Measurements from ENCODE around the gene RAC3. TPM values are rescaled to one million over a fixed set of nuclear protein-coding genes. Genes with fewer than 3 reads are reported as not detected.

The RAC3 gene
- total RNA-seq, 1 donor from 2014 or later, result 8.7 TPM

DNA sequence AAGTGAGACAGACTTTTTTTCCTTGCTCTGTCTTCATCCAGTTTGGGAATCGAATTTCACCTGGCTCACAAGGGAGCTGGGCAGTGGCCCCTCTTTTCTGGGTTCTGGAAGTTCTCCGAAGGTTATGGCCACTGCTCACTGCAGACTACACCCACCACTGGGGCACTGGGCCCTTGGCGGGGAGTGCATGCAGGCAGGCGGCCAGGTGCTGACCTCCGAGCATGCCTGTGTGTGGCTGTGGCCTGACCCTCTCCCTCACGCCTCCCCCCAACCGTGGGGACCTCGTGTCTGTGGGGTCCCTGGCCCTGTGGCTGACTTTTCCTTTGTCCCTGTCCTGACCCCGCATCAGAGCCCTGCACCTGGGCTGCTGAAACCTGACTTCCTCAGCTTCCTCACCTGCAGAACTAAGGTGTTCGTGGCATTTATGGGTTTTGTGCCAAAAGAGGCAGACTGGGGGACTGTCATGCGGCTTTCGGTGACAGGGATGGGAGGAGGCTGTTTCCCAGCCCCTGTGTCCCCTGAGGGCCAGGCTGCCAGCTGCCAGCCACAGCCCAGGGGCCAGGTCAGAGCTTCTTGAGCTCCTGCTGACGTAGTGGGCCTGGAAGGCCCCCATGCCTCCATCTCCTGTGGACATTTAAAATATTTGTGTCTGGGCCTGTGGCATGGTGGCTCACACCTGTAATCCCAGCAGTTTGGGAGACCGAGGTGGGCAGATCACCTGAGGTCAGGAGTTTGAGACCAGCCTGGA, 32.6 kb upstream of the RAC3 start:
- ATAC-seq (no peak), DNase-seq (ENCODE audit: low spot score) (no peak)

DNA sequence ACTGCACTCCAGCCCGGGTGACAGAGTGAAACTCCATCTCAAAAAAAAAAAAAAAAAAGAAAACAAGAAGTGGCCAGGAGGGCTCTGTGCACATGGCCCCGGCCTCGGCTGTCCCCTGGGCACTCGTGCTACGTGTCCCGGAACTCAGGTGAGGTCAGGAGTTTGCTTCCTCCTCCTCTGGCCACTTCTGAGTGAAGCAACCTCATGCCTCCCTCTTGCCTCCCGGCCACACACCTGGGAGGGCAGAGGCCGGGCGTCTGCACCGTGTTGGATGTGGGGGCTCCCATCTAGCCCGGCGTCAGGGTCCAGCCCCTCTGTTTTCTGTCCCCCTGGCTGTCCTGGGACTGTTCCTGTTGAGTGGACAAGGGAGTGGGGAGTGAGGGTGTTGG, 31.9 kb upstream of the RAC3 start:
- peak; percentile 47 for ATAC-seq
- DNase-seq (ENCODE audit: low spot score), result no peak

DNA sequence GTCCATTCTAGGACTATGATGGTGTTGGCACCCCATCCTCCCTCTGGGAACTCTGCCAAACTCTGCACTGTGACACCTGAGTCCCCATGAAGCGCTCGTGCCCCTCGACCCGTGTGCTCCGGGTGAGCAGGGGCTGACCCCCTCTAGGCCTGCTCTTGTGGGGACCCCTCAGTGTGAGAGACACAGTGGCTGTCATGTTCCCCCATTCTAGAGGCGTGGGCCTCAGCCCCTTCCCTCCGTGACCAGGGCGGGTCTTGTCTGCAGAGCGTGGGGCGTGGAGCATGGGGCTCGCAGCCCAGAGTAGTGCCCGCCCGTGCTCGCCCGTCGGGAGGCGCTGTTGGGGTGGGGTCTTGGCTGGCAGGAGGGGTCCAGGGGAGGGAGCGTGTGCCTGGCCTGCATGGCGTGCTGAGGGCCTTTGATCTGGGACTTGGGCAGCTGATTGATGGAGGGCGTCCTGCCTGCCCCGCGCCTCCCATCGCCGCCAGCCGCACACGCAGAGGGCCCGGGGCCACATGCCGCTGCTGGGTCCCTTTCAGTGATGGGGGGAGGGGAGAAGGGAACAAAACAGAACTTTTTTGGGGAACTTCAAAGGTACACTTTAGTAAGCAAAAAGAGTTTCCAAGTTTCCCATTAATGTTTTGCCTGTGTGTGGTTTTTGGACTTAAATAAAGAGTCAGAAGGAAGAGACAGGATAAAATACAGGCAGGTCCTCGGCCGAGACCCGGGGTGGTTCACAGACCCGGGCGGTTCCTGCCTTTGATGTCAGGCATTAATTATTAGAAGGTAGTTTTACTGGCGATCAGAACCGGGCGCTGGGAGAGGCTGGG, 31.3 kb upstream of the RAC3 start:
- DNase-seq (ENCODE audit: low spot score) (no peak), ATAC-seq (peak; percentile 28)

DNA sequence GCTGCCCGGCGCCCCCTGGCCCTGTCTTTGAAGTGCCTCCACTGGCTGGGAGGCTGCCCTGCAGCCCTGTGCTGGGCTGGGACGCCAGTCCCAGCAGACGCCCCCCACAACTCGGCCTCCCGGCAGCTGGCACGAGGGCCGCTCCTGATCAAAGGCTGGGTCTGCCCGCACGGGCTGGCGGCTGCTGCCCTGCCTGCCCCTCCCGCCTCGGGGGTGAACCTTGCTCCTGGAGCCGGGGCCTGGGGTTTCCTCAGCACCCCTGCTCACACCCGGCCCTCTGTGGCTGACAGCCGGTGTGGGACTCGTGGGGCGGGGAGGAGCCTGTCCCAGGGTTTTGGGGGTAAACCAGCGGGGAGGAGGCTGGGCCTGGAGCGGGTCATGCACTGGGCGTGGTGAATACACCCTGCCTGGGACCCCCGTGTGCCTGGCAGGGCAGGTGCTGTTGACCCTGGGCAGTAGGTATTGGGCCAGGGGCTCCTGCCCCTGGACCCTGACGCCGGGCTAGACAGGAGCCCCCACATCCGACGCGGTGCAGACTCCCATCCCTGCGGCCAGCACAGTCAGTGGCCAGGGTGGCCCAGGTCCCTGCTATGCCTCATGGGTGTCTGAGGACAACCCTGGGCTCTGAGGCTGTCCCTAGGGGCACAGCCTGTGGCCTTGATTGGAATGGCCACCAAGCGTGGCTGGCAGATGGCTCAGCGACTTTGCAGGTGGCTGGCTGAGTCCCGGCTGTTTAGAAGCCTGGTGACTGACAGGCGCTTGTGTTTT, 30.5 kb upstream of the RAC3 start:
- ATAC-seq (peak; percentile 70), DNase-seq (ENCODE audit: low spot score) (peak; percentile 71)

DNA sequence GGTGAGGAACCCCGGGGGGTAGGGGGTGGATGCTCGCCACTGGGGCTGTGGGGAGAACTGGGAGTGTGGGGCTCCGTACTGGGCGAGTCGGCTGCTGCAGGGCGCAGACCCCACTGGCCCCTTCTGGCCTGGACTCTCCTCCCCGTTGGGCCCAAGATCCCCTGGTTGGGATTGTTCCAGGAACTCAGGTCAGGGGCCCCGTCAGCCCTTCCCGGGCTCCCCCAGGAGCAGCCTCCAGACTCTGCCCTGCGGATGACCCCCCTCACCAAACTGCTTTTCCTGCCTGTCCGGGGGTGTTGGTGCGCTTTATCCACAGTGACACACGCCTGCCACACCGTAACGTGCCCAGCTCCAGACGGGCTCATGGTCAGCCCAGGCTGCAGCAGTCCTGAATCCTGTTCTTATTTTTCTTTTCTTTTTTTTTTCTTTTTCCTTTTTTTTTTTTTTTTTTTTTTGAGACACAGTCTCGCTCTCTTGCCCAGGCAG, 29.9 kb upstream of the RAC3 start:
- no peak for ATAC-seq

DNA sequence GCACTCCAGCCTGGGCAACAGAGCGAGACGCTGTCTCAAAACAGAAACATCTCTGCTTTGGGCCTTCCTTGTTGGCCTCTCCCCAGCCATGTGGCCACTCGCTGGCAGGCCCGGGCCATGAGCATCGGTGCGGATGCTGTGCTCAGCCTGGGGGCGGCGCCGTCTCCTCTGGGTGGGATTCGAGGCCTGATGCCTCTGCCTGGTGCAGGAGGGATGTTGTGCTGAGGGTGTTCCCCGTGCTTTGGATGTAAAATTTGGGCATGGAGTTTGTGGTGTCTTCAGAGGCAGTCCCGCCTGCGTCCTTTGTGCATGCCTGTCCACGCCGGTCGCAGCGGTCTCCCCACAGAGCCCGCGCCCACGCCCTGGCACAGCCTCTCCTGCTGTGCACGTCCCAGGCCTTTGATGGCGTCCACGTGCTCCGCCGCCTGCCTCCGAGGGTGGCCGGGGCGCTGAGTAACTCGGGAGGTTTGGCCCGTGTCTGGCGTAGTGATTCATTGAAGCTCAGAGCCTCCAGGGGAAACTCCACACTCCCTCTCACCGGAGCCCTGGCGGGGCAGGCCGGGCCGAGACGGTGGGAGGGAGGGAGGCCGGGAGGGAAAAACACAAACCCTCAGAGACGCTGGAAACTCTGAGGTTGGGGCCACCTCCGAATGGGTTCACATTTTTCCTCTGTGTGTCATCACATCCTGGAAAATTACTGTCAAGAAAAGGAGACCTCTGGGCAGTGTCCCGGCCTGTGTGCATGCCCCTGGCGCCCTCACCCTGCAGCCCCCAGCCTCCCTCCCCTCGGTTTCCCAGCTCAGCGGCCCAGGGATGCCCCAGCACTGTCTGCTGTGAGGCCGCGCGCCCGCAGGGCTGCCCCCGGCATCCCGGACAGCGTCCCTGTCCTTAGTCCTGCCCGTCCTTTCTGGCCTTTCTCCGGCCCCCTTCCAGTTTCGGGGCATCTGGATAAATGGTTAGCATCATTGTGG, 27.8 kb upstream of the RAC3 start:
- ATAC-seq, result no peak
- no peak for DNase-seq (ENCODE audit: low spot score)

More for the DNA sequence above, 29.9 kb upstream of the RAC3 start:
- DNase-seq (ENCODE audit: low spot score), result no peak

DNA sequence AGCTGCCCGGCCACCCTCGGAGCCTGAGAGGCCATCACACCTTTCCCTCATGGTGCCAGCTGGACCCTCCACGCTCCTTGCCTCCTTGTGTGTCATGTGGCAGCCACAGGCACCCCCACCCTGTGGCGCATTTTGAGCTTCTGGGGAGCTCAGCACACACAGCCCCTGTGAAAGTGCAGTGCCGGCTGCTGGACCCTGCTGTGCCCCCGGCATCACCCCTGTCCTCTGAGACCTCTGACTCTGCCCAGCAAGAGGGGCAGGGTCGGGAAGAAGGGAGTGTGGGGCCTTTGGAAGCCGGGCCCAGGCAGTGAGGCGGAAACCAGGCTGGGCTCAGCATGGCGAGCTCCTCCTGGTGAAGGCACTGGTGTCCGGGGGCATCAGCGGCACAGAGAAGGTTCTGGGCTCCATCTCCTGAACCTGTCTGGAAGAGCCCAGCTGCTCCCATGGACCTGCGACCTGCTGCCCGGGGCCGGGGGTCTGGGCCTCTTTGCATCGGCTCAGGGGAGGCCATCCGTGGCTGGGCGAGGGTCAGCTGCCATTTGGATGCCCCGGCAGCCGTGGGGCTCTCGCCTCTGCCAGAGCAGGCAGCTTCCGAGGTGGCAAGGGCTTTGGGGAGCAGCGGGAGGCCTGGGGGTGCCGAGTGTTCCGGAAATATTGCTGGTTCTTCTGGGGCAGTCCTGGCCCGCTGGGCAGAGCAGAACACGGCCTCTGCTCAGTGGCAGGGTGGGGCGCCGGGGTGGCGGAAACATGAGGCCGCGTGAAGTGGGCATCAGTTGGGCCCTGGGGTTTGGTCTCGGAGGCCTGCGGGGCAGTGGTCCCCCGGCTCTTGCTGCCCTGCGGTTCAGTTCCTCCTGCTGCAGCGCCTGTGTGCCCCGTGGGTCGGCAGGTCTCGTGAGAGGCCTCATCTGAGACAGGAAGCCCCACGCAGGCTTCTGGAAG, 26.7 kb upstream of the RAC3 start:
- no peak for DNase-seq (ENCODE audit: low spot score)
- no peak for ATAC-seq

DNA sequence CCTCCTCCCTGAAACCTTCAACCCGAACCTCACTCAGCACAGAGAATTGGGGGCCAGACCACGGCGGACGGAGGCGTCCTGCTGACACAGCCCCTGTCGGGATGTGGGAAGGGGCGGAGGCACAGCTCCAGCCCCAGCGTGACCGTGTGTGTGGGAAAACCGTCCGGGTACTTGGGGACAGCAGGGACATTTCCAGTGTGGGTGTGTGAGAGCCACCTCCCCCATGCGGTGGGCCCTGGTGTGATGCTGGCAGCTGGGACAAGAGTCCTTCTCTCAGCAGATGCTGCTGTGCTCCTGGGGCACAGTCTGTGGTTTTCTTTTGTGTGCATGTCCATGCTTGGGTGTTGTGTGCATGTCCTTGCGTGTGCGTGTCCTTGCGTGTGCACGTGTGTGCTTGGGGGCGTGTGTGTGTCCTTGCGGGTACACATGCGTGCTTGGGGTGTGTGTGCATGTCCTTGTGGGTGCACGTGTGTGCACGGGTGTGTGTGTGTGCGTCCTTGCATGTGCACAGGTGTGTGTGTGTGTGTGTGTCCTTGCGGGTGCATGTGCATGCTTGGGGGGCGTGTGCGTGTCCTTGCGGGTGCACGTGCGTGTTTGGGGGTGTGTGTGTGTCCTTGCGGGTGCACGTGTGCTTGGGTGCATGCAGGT, 25.7 kb upstream of the RAC3 start:
- ATAC-seq (no peak), DNase-seq (ENCODE audit: low spot score) (no peak)

DNA sequence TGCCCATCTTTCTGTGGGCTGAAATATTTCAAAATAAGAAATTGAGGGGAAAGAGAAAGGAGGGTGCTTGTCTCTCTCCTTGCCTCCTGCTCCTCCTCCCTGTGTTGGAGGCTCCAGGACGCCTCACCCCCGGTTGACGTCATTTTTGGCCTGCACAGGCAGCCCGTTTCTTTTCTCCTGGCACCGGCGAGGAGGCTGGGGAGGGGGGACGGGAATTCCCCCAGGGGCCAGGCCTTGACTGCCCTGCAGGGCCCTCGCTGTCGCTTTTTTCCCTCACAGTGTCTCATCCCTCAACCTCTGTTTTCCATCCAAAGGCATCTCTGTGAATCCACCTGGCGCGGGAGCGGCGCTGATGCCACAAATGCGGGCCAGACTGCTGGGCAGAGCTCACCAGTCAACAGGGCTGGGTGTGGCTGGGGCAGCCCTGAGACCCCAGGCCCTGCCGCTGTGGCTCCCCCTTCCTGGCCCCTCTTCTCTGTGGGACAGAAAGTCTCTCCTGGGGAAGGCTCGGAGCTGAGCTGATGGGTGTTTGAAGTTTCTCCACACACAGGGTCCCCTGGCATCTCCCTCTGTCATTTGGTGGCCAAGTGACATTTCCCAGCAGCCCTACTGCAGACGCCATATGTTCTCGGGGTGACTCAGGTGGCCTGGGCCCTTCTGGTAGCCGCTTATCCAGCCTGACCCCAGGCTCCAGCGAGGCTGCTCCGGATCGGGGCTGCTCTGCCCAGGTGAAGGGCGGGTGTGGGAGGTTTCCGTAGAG, 24.8 kb upstream of the RAC3 start:
- DNase-seq (ENCODE audit: low spot score) (no peak), ATAC-seq (no peak)

DNA sequence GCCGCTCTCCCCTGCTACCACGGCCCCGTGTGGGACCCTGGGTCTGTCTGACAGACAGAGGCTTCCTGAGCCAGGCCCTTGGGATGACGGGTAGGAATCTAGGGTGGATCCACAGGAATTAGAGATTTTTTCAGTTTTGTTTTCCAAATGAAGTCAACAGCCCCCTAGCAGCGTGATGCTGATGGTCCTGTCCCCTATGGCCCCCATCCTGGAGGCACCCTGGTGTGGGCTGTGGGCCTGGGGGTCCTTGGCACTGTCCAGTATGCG, 24.3 kb upstream of the RAC3 start:
- DNase-seq (ENCODE audit: low spot score), result no peak
- ATAC-seq, result no peak

DNA sequence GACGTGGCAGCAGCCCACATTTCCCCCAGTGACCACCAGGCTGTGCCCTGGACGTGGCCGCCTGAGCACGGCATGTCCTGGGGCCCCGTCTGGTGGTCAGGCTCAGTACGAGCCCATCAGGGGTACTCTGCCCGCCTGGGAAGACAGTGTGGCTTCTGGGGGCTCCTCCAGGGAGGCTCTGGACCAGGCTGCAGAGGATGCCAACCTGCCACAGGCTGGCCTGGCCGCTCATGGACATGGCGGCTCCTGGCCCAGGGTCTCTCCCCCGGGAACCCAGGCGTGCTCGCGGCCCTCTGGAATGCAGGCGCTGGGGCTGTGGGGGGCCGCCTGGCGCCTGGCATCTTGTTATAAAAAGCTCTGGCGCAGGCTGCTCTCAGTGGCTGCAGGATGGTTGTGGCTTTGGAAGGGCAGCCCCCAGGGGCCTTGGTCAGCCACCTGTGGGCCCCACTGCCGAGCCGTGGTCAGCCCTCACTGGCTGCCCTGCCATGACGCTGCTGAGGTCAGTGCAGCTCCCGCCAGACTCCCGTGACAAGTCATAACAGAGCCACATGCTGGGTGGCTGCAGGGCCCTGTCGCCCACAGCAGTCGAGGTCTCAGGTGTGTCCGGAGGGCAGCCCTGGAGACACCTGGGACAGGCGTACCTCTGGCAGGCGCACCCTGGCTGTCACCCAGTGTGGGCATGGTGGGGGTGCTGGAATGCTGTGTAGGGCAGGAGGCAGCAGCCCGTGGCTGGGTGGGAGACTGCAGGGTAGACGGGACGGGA, 23.8 kb upstream of the RAC3 start:
- no peak for ATAC-seq
- DNase-seq (ENCODE audit: low spot score), result no peak

DNA sequence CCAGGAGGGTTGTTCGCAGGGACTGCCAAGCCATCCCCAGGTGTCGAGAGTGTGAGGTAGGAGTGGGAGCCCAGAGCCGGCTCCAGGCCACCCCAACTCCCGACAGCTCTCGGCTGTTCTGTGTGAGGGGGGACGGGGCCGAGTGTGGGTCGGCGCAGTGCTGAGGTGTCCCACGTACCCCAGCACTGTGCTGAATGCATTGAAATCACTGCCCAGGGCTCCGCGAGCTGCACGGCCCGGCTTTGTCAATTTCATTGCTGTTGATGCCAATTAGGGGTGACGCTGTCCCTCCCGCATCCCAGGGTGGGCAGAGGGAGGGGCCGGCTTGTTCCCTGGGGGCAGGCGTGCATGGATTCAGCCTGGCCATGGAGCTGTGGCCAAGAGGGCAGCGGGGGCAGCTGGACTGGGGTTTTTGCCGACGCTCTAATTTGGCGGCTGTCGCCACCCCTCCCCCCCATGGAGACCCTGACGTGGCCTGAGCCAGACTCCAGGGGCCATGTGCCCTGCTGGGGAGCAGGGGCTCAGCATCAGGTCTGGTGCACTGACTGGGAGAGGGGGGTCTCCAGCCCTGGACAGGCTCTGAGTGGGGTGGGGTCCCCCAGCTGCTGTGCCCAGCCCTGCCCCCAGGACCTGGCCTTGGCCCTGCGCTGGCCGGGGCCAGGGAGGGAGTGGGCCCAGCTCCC, 23.1 kb upstream of the RAC3 start:
- ATAC-seq (no peak), DNase-seq (ENCODE audit: low spot score) (no peak)

DNA sequence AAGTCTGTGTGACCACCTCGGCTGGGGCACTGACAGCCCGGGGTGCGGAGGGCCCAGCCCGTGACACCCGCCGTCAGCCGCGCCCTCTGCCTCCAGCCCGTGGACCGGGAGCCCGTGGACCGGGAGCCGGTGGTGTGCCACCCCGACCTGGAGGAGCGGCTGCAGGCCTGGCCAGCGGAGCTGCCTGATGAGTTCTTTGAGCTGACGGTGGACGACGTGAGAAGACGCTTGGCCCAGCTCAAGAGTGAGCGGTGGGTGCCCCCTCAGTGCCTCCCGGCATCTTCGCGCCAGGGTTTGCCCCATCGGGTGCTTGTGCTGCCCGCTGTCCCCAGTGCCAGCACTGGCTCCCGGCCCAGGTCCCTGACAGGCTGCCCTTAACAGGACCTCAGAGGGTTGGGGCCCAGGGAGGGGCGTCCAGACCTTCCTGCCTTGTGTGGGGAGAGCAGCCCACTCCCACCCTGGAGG, 22.5 kb upstream of the RAC3 start:
- ATAC-seq, result no peak
- no peak for DNase-seq (ENCODE audit: low spot score)

DNA sequence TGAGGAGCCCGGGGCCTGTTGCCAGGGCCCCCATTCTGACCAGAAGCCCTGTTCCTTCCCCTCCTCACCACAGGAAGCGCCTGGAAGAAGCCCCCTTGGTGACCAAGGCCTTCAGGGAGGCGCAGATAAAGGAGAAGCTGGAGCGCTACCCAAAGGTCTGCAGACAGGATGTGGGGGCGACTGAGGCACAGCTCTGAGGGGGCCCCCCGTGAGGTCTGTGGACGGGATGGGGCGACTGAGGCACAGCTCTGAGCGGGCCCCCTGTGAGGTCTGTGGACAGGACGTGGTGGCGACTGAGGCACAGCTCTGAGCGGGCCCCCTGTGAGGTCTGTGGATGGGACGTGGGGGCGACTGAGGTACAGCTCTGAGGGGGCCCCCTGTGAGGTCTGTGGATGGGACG, 22.1 kb upstream of the RAC3 start:
- no peak for DNase-seq (ENCODE audit: low spot score)
- no peak for ATAC-seq

DNA sequence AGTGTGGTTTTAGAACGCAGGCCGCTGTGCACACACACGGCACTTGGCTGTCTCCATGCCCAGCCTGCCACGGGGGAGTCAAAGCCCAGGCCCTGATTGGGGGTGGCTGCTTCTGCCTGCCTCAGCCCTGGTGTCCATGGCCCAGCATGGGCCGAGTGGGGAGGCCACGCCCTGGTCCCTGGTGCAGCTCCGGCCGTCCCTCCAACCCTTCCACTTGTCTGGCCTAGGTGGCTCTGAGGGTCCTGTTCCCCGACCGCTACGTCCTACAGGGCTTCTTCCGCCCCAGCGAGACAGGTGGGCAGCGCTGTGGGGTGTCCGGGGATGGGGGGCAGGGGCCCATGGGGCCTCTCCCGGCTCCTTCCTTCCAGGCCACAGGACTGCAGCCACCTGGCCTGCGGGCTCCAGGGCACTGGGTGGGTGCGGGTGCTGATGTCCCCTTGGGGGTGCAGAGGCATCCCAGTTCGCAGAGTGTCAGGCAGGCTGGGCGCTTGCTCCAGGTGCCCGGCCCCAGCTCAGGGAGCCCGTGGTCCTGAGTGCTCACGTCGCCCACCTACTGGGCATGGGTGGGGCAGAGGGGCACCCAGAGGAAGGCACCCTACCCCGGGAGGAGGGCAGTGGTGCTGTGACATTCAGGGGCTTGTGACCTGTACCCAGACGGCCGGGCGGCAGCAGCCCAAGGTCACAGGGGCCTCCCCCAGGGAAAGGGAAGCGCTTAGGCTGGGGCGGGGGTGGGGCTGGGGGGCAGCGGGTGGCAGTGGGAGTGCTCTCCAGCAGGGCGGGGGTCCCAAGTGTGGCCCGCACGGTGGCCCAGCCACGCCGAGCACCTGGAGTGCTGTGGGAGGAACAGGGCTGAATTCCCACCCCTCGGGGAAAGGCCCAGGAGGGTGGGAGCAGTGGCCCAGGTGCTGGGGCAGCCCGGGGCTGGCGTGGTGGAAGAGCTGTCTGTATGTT, 20.6 kb upstream of the RAC3 start:
- DNase-seq (ENCODE audit: low spot score) (no peak), ATAC-seq (no peak)
